ENCODE data around the gene RHBDL2.

GRCh38 chr1:38990738-38991637 lies 49.4 kb upstream of the RHBDL2 start, which contains the start of gene AKIRIN1:
- TF ChIP-seq CTCF (IDR thresholded peaks at IDR 0.05), result no peak
- TF ChIP-seq ZFX (IDR thresholded peaks at IDR 0.05; ENCODE audit: borderline replicate concordance), result no peak

Measured in 22Rv1 (cell line).